ENCODE results near the gene NUP35. TPM values are rescaled to one million over a fixed set of nuclear protein-coding genes. Genes with fewer than 3 reads are reported as not detected.
"Not testable (repeated sequence)": the region's sequence is repeated elsewhere in the genome, so short reads cannot be mapped to it uniquely, and the experiment has no call there.

The NUP35 gene
- total RNA-seq, 2 donors from 2014 or later = 14.8 to 16.4 TPM

DNA sequence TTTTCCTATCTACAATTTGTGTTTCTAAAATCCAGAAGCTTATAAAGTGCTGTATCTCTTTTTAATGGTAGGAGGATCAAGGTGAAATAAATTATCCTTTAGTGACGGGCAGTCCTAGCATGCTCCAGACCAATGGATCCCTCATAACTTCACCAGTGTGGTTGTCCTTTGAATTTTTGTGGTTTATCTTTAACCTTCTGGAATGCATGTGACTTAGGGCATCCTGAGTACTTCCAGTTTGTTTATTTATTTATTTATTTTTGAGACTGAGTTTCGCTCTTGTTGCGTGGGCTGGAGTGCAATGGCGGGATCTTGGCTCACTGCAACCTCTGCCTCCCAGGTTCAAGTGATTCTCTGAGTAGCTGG is 40.4 kb downstream of the NUP35 start:
- Histone ChIP-seq H3K27me3 (replicated peaks; ENCODE audit: insufficient read depth) (no peaks in the 10 kb centered on the region), H3K4me1 (replicated peaks) (no peaks in the 10 kb centered on the region), H3K36me3 (no peaks in the 10 kb centered on the region), H3K9me3 (no peaks in the 10 kb centered on the region), H3K27ac (no peak overlapping the region), H3K4me3 (no peak overlapping the region)
- intact Hi-C loops (cut with DNase I) = no loop called here
- TF ChIP-seq POLR2A (IDR thresholded peaks at IDR 0.05) (no peak), POLR2AphosphoS5 (IDR thresholded peaks at IDR 0.05) (no peak)
- TF ChIP-seq, protein P1, sequence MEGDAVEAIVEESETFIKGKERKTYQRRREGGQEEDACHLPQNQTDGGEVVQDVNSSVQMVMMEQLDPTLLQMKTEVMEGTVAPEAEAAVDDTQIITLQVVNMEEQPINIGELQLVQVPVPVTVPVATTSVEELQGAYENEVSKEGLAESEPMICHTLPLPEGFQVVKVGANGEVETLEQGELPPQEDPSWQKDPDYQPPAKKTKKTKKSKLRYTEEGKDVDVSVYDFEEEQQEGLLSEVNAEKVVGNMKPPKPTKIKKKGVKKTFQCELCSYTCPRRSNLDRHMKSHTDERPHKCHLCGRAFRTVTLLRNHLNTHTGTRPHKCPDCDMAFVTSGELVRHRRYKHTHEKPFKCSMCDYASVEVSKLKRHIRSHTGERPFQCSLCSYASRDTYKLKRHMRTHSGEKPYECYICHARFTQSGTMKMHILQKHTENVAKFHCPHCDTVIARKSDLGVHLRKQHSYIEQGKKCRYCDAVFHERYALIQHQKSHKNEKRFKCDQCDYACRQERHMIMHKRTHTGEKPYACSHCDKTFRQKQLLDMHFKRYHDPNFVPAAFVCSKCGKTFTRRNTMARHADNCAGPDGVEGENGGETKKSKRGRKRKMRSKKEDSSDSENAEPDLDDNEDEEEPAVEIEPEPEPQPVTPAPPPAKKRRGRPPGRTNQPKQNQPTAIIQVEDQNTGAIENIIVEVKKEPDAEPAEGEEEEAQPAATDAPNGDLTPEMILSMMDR (IDR thresholded peaks at IDR 0.05) = no peak
- 98% methylated on average over 4 of the region's 4 CpGs for WGBS
- no peak for DNase-seq (ENCODE audit: low spot score)

- Histone ChIP-seq H3K4me3 (no peak overlapping the region), H3K27ac (no peak overlapping the region), H3K36me3 (no peaks in the 10 kb centered on the region), H3K9me3 (no peaks in the 10 kb centered on the region), H3K4me1 (replicated peaks) (no peaks in the 10 kb centered on the region), H3K27me3 (replicated peaks; ENCODE audit: insufficient read depth) (no peaks in the 10 kb centered on the region)
- TF ChIP-seq, protein P1 (IDR thresholded peaks at IDR 0.05) = no peak
- TF ChIP-seq POLR2A (IDR thresholded peaks at IDR 0.05) (no peak), POLR2AphosphoS5 (IDR thresholded peaks at IDR 0.05) (no peak)
- DNase-seq (ENCODE audit: low spot score) = no peak
- 98% methylated on average over 3 of the region's 3 CpGs for WGBS
- intact Hi-C loops (cut with DNase I) = no loop called here
Observed at GRCh38 chr2:183166210-183166609, 42.0 kb downstream of the NUP35 start.

DNA sequence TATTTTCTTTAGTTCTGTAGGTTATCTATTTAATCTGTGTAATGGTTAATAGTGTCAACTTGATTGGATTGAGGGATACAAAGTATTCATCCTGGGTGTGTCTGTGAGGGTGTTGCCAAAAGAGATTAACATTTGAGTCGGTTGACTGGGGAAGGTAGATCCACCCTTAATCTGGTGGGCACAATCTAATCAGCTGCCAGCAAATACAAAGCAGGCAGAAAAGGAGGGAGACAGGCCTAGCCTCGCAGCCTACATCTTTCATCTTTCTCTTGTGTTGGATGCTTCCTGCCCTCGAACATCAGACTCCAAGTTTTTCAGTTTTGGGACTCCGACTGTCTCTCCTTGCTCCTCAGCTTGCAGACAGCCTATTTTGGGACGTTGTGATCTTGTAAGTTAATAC is 42.7 kb downstream of the NUP35 start:
- H3K9me3 ChIP-seq; H3K36me3 ChIP-seq; H3K27me3 ChIP-seq (replicated peaks; ENCODE audit: insufficient read depth); H3K4me3 ChIP-seq; H3K27ac ChIP-seq; DNase-seq (ENCODE audit: low spot score); intact Hi-C loops (cut with DNase I); H3K4me1 ChIP-seq (replicated peaks): not testable (repeated sequence)
- WGBS = 82% methylated on average over 5 of the region's 5 CpGs

GRCh38 chr2:183172220-183172887 is 48.1 kb downstream of the NUP35 start:
- H3K4me3 ChIP-seq = no peak overlapping the region
- WGBS = 89% methylated on average over 6 of the region's 6 CpGs
- H3K36me3 ChIP-seq = no peaks in the 10 kb centered on the region
- H3K4me1 ChIP-seq (replicated peaks) = no peaks in the 10 kb centered on the region
- no peaks in the 10 kb centered on the region for H3K27me3 ChIP-seq (replicated peaks; ENCODE audit: insufficient read depth)
- no peak for DNase-seq (ENCODE audit: low spot score)
- no peak overlapping the region for H3K27ac ChIP-seq
- intact Hi-C loops (cut with DNase I) = no loop called here
- H3K9me3 ChIP-seq = no peaks in the 10 kb centered on the region
- TF ChIP-seq POLR2A (IDR thresholded peaks at IDR 0.05) = no peak
- TF ChIP-seq, protein P1 (IDR thresholded peaks at IDR 0.05) = no peak
- TF ChIP-seq POLR2AphosphoS5 (IDR thresholded peaks at IDR 0.05) = no peak

DNA sequence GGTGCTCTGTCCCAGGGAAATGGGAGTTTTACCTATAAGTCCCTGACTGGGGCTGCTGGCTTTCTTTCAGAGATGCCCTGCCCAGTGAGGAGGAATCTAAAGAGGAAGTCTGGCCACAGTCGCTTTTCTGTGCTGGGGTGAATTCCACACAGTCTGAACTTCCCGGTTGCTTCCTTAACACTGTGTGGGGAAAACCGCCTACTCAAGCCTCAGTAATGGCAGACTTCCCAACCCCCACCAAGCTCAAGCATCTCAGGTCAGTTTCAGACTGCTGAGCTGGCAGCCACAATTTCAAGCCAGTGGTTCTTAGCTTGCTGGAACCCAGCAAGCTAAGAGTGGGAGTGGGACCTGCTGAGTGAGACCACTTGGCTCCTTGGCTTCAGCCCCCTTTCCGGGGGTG is 54.9 kb downstream of the NUP35 start:
- no peak overlapping the region for H3K27ac ChIP-seq
- no peaks in the 10 kb centered on the region for H3K27me3 ChIP-seq (replicated peaks; ENCODE audit: insufficient read depth)
- no peak overlapping the region for H3K4me3 ChIP-seq
- no peaks in the 10 kb centered on the region for H3K4me1 ChIP-seq (replicated peaks)
- intact Hi-C loops (cut with DNase I) = no loop called here
- TF ChIP-seq, protein P1 (IDR thresholded peaks at IDR 0.05) = no peak
- TF ChIP-seq POLR2AphosphoS5 (IDR thresholded peaks at IDR 0.05) = no peak
- TF ChIP-seq POLR2A (IDR thresholded peaks at IDR 0.05) = no peak
- H3K36me3 ChIP-seq = peaks cover 0 to 2% of the 10 kb centered on the region in 2 donors
- DNase-seq (ENCODE audit: low spot score) = no peak
- WGBS = 86% methylated on average over 4 of the region's 4 CpGs
- H3K9me3 ChIP-seq = no peaks in the 10 kb centered on the region
